ENCODE results near the gene MAP9. TPM values are rescaled to one million over a fixed set of nuclear protein-coding genes. Genes with fewer than 3 reads are reported as not detected.

MAP9 gene
- total RNA-seq, 2 experiments from 2014 or later: 8.3 to 8.4 TPM

Other genes starting within 250 kb of the MAP9 start
- not detected for gene NPY2R, start 168.3 kb downstream of the MAP9 start, total RNA-seq